ENCODE results near the gene NCBP1.
"Not testable (repeated sequence)": the region's sequence is repeated elsewhere in the genome, so short reads cannot be mapped to it uniquely, and the experiment has no call there.

The NCBP1 gene

GRCh38 chr9:97632985-97633858 is at the start of gene NCBP1, which contains the start of gene TSTD2:
Gene NCBP1 (plus strand): TSS chr9:97633821. CDS start chr9:97633882, 61 bp downstream.
Gene TSTD2 (minus strand): TSS chr9:97633368. CDS start chr9:97627562, 5,806 bp downstream.
- peak; percentile 93 for DNase-seq (ENCODE audit: low read depth)

GRCh38 chr9:97584778-97585177 is 48.8 kb upstream of the NCBP1 start:
- not testable (repeated sequence) for DNase-seq (ENCODE audit: low read depth)

- not testable (repeated sequence) for DNase-seq (ENCODE audit: low read depth)
Measured at GRCh38 chr9:97586909-97587308, 46.7 kb upstream of the NCBP1 start.

GRCh38 chr9:97591535-97591934 is 42.1 kb upstream of the NCBP1 start:
- DNase-seq (ENCODE audit: low read depth): no peak

GRCh38 chr9:97592126-97592525 is 41.5 kb upstream of the NCBP1 start:
- no peak for DNase-seq (ENCODE audit: low read depth)

GRCh38 chr9:97593960-97594359 is 39.7 kb upstream of the NCBP1 start:
- no peak for DNase-seq (ENCODE audit: low read depth)

- no peak for DNase-seq (ENCODE audit: low read depth)
Measured at GRCh38 chr9:97594381-97594921, 39.2 kb upstream of the NCBP1 start.

- no peak for DNase-seq (ENCODE audit: low read depth)
Measured at GRCh38 chr9:97596906-97597305, 36.7 kb upstream of the NCBP1 start.

GRCh38 chr9:97598461-97599288 is 34.9 kb upstream of the NCBP1 start:
- peak; percentile 28 for DNase-seq (ENCODE audit: low read depth)

- DNase-seq (ENCODE audit: low read depth): no peak
Measured at GRCh38 chr9:97599314-97599846, 34.2 kb upstream of the NCBP1 start.

- DNase-seq (ENCODE audit: low read depth): no peak
Measured at GRCh38 chr9:97600531-97601227, 32.9 kb upstream of the NCBP1 start.

- no peak for DNase-seq (ENCODE audit: low read depth)
Measured at GRCh38 chr9:97601228-97601898, 32.3 kb upstream of the NCBP1 start.

- DNase-seq (ENCODE audit: low read depth): no peak
Measured at GRCh38 chr9:97602430-97602829, 31.2 kb upstream of the NCBP1 start.

GRCh38 chr9:97604901-97605645 is 28.5 kb upstream of the NCBP1 start:
- no peak for DNase-seq (ENCODE audit: low read depth)

- no peak for DNase-seq (ENCODE audit: low read depth)
Measured at GRCh38 chr9:97615439-97616072, 18.1 kb upstream of the NCBP1 start.

GRCh38 chr9:97617939-97618416 is 15.6 kb upstream of the NCBP1 start:
- no peak for DNase-seq (ENCODE audit: low read depth)

- DNase-seq (ENCODE audit: low read depth): not testable (repeated sequence)
Measured at GRCh38 chr9:97620063-97620462, 13.6 kb upstream of the NCBP1 start.

GRCh38 chr9:97622483-97622882 is 11.1 kb upstream of the NCBP1 start:
- DNase-seq (ENCODE audit: low read depth): not testable (repeated sequence)

- DNase-seq (ENCODE audit: low read depth): no peak
Measured at GRCh38 chr9:97623946-97624345, 9.7 kb upstream of the NCBP1 start.

GRCh38 chr9:97625620-97626019 is 8.0 kb upstream of the NCBP1 start:
- no peak for DNase-seq (ENCODE audit: low read depth)
